Testis (tissue), 3 donors: ENCODE results near the gene GNAO1. TPM values are rescaled to one million over a fixed set of nuclear protein-coding genes. Genes with fewer than 3 reads are reported as not detected.

Experiments used
- DNase-seq: peaks from one replicate; pipeline ENCODE4 v3.0.0-alpha.2; 2019
- H3K27ac ChIP-seq, 2 donors: fragments of 200-600 bp; sonication (generic); one replicate each; pipeline ENCODE4 v1.5.1; 2019
- H3K27me3 ChIP-seq: fragments of 200-600 bp; sonication (generic); one replicate; pipeline ENCODE4 v1.5.1; 2019
- H3K36me3 ChIP-seq: fragments of 200-600 bp; sonication (generic); one replicate; pipeline ENCODE4 v1.5.1; 2017; ENCODE audit warnings: low read depth; ENCODE audit errors: missing control alignments
- H3K4me1 ChIP-seq: fragments of 200-600 bp; sonication (generic); one replicate; pipeline ENCODE4 v1.5.1; 2019
- H3K4me3 ChIP-seq, 2 donors: fragments of 200-600 bp; sonication (generic); one replicate each; pipeline ENCODE4 v1.5.1; 2017 to 2019
- H3K9me3 ChIP-seq: fragments of 200-600 bp; sonication (generic); one replicate; pipeline ENCODE4 v1.5.1; 2017
- POLR2A ChIP-seq: fragments of 450-650 bp; IDR thresholded peaks from one replicate; pipeline ENCODE4 v1.6.1; 2017; ENCODE audit warnings: antibody characterized with exemption, mild to moderate bottlenecking, moderate library complexity
- WGBS, 2 donors: methylation state at CpG; one replicate each; pipeline ENCODE4 v1.1.5; 2018; 5-methylcytosine and 5-hydroxymethylcytosine counted together
- intact Hi-C: fragments of 100-400 bp; cut with DNase I; formaldehyde crosslinking; loops from one replicate; pipeline ENCODE4 v1.15.1; 2023; ENCODE audit warnings: low total_unique reads
- polyA plus RNA-seq: library from polyadenylated mRNA; stranded (reverse); fragments of 350-450 nt; fragmentation: Illumina TruSeq; extraction: RNeasy Lipid Tissue Mini Kit (QIAGEN cat#74804); gene quantifications from one replicate; pipeline ENCODE4 v1.2.3, GENCODE V29; 2014; ENCODE audit warnings: low read depth, low replicate concordance; ENCODE audit not compliant: insufficient read depth
- total RNA-seq, 2 donors: library from RNA; depleted of rRNA; stranded (reverse); fragments of >200 nt; gene quantifications; one replicate each; pipeline ENCODE4 v1.2.3, GENCODE V29; 2016
- TF ChIP-seq, protein P1 (sequence below), 3 experiments: fragments of 450-650 bp in 2 of 3; fragments of 200-600 bp in 1 of 3; sonication (generic) in 1 of 3; IDR thresholded peaks; one replicate each; pipeline ENCODE4 v1.5.1; 2016 to 2019; ENCODE audit warnings: antibody characterized with exemption in 3 of 3, mild to moderate bottlenecking in 2 of 3, moderate library complexity in 1 of 3

GNAO1 gene
- total and polyA plus RNA-seq, 3 donors from 2014 or later = 28.6 to 37.1 (median 33.3) TPM

DNA sequence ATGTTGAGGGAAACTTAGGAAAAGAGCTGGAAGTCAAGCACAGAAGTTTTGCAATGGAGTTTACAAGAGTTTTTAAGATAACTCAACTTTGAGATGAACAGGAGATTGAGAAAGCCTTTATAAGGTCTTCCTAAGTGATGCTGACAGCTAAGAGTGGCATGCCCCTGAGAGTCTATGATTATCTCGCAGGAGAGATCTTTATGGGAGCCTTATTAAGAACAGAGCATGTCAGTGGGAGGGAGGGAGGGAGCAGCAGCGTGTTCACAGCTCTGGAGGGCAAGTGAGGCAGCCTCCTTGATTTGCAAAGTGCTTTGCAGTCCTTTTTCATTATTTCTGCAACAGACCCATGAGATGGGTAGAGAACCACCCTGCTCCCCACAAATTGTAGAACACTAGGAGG is 30.7 kb downstream of the GNAO1 start:
- DNase-seq = no peak
- Histone ChIP-seq H3K27me3 (no peaks in the 10 kb centered on the region), H3K9me3 (no peaks in the 10 kb centered on the region), H3K4me3 (no peak overlapping the region), H3K27ac (no peak overlapping the region), H3K36me3 (no peaks in the 10 kb centered on the region), H3K4me1 (no peaks in the 10 kb centered on the region)
- WGBS, 2 donors = 80 to 82% methylated on average over 2 of the region's 2 CpGs
- intact Hi-C loops = no loop called here
- TF ChIP-seq POLR2A = no peak
- TF ChIP-seq, protein P1, sequence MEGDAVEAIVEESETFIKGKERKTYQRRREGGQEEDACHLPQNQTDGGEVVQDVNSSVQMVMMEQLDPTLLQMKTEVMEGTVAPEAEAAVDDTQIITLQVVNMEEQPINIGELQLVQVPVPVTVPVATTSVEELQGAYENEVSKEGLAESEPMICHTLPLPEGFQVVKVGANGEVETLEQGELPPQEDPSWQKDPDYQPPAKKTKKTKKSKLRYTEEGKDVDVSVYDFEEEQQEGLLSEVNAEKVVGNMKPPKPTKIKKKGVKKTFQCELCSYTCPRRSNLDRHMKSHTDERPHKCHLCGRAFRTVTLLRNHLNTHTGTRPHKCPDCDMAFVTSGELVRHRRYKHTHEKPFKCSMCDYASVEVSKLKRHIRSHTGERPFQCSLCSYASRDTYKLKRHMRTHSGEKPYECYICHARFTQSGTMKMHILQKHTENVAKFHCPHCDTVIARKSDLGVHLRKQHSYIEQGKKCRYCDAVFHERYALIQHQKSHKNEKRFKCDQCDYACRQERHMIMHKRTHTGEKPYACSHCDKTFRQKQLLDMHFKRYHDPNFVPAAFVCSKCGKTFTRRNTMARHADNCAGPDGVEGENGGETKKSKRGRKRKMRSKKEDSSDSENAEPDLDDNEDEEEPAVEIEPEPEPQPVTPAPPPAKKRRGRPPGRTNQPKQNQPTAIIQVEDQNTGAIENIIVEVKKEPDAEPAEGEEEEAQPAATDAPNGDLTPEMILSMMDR (IDR thresholded peaks at IDR 0.05) = no peak

DNA sequence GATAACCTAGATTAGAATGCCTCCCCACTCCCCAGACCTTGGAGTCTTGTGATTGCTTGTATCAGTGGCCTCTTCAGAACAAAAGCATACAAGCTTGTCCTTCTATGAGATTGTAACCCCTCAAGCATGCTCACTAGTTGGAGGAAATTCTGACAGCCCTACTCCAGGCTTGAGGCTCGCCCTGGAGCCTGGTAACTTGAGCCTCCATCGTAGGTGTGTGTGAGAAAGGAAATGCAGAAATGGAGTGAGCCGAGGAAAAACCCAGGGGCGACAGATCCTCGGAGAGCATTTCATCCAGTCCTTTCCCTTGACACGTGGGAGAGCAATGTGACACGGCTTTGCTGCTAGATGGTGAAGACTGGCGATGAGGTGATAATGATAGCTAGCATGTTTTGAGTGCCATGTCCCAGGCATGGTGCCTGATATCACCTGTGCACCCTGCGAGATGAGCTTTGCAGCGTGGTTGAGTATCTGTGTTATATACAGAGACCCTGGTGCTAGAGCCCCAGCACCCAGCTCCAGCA is 31.2 kb downstream of the GNAO1 start:
- 80 to 84% methylated on average over 10 of the region's 10 CpGs for WGBS, 2 donors
- Histone ChIP-seq H3K4me1 (no peaks in the 10 kb centered on the region), H3K27me3 (no peaks in the 10 kb centered on the region), H3K27ac (no peak overlapping the region), H3K36me3 (no peaks in the 10 kb centered on the region), H3K4me3 (no peak overlapping the region), H3K9me3 (no peaks in the 10 kb centered on the region)
- intact Hi-C loops = no loop called here
- DNase-seq = no peak
- TF ChIP-seq POLR2A = no peak
- TF ChIP-seq, protein P1 (IDR thresholded peaks at IDR 0.05) = no peak

DNA sequence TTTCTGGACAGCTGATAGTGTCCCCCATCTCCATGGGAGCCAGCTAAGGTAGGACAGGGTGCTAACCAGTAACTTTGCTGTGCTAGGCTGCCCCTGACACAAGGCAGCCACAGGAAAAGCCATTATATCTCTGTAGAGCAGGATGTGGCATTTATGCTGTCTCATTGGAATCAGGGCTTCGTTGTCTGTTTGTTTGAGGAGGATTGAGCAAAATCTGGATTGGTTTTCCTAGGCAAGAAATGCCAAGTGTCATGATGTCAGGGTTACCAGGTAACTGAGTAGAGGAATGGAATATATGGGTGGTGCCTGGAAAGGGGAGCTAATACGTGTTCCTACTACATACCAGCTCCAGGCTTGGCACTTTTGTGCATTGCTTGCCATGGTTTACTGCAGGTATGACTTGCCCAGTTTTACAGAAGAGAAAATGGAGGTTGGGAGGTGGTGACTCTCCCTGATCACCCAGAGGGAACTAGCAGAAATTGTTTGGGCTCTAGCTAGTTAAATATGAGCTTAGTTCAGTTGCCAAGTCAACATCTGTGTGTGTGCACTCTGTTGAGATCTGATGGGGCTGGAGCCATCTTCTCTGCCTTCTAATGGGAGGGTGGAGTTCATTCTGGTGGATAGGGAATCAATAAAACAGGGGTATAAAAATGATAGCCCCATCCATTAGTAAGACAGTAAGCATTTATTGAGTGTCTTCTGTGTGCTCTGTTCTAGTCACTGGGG is 33.9 kb downstream of the GNAO1 start:
- Histone ChIP-seq H3K9me3 (no peaks in the 10 kb centered on the region), H3K27ac (no peak overlapping the region), H3K4me1 (no peaks in the 10 kb centered on the region), H3K36me3 (no peaks in the 10 kb centered on the region), H3K27me3 (no peaks in the 10 kb centered on the region), H3K4me3 (no peak overlapping the region)
- intact Hi-C loops = no loop called here
- no peak for DNase-seq
- 73 to 81% methylated on average over 2 of the region's 2 CpGs for WGBS, 2 donors
- TF ChIP-seq POLR2A = no peak
- TF ChIP-seq, protein P1 (IDR thresholded peaks at IDR 0.05) = no peak

DNA sequence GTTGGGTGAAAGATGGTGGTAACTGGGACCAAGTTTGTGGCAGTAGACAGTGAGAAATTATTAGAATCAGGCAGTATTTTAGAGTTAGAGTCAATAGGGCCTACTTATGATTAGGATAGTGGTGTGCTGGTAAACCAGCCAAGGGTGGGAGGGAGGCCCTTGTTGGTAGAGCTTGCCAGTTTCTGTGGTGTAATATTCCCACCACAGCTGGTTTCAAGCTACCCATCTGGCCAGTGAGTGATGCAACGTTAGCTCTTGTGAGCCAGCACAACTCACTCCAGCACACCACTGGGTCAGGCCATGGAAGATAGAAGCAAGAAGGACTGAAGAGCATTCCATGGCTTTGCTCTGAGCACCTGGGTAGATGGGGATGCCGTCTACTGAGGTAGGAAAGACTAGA is 34.9 kb downstream of the GNAO1 start:
- TF ChIP-seq POLR2A = no peak
- TF ChIP-seq, protein P1 (IDR thresholded peaks at IDR 0.05) = no peak
- Histone ChIP-seq H3K4me1 (no peaks in the 10 kb centered on the region), H3K9me3 (no peaks in the 10 kb centered on the region), H3K36me3 (no peaks in the 10 kb centered on the region), H3K27me3 (no peaks in the 10 kb centered on the region), H3K27ac (no peak overlapping the region), H3K4me3 (no peak overlapping the region)
- DNase-seq = no peak
- WGBS, 2 donors = 73 to 75% methylated on average over 2 of the region's 2 CpGs
- intact Hi-C loops = no loop called here
